Activated CD4-positive, alpha-beta memory T cell treated with anti-CD3 and anti-CD28 coated beads for 36 hours (primary cell): ENCODE results near the gene TMEM219. TPM values are rescaled to one million over a fixed set of nuclear protein-coding genes. Genes with fewer than 3 reads are reported as not detected.

Source experiments
- CTCF ChIA-PET: fragments of 350-600 bp; sonication (Branson Sonifier 250); formaldehyde crosslinking; loops from one replicate; lab custom pipeline; 2021; ENCODE audit warnings: antibody characterized with exemption, inconsistent platforms; lab: Charles Lee
- POLR2A ChIA-PET: fragments of 350-600 bp; sonication (Branson Sonifier 250); formaldehyde crosslinking; loops from one replicate; lab custom pipeline; 2021; ENCODE audit warnings: antibody characterized with exemption; lab: Charles Lee
- DNase-seq: peaks from one replicate; pipeline ENCODE4 v3.0.0-alpha.2; 2020
- H3K27ac Mint-ChIP-seq: one replicate; pipeline ENCODE4 v1.8.0; 2021; ENCODE audit warnings: mixed read lengths
- H3K27me3 Mint-ChIP-seq: one replicate; pipeline ENCODE4 v1.8.0; 2021; ENCODE audit warnings: mixed read lengths
- H3K36me3 Mint-ChIP-seq: one replicate; pipeline ENCODE4 v1.8.0; 2021; ENCODE audit warnings: mixed read lengths
- H3K4me1 Mint-ChIP-seq: one replicate; pipeline ENCODE4 v1.8.0; 2021; ENCODE audit warnings: low read depth, mixed read lengths
- H3K4me3 Mint-ChIP-seq: one replicate; pipeline ENCODE4 v1.8.0; 2021; ENCODE audit warnings: mild to moderate bottlenecking, mixed read lengths
- H3K9me3 Mint-ChIP-seq: one replicate; pipeline ENCODE4 v1.8.0; 2021; ENCODE audit warnings: mixed read lengths
- intact Hi-C: fragments of 100-400 bp; cut with micrococcal nuclease; formaldehyde crosslinking; loops from one replicate; pipeline ENCODE4 v1.15.1; 2023
- total RNA-seq, 2 experiments: library from RNA; stranded (reverse); gene quantifications; one replicate each; pipeline ENCODE4 v1.2.3, GENCODE V29; 2021

Gene TMEM219
- total RNA-seq, 2 experiments from 2014 or later: 57.1 to 64.8 TPM

DNA sequence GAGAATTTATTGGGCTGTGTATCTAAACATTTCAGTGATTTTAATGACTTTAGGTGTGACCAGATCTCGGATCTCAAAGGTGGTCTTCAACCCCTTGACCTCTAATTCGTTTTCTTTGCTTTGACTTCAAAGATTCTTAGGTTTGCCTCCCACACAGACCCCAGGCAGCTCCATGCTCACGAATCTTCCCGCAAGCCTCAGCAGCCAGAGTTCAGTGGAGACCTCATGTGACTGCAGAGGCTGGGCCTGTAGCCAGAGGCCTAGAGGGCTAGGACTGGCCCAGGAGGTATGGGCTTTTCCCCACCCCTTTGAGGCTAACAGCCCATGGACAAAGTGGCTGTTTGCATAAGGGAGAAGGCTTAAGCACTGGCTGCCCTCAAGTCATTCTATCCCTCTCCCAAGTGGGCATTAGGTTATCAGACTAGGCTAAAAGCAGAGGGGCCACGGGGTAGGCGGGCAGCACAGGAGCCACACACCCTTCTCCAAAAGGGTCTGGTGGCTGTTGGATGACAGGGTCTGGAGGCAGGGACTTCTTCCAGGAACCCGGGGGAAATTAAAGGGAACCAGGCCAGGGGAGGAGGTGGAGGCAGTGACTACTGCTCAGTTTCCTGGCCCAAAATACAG lies 30.6 kb downstream of the TMEM219 start:
- CTCF ChIA-PET: no interaction called here

DNA sequence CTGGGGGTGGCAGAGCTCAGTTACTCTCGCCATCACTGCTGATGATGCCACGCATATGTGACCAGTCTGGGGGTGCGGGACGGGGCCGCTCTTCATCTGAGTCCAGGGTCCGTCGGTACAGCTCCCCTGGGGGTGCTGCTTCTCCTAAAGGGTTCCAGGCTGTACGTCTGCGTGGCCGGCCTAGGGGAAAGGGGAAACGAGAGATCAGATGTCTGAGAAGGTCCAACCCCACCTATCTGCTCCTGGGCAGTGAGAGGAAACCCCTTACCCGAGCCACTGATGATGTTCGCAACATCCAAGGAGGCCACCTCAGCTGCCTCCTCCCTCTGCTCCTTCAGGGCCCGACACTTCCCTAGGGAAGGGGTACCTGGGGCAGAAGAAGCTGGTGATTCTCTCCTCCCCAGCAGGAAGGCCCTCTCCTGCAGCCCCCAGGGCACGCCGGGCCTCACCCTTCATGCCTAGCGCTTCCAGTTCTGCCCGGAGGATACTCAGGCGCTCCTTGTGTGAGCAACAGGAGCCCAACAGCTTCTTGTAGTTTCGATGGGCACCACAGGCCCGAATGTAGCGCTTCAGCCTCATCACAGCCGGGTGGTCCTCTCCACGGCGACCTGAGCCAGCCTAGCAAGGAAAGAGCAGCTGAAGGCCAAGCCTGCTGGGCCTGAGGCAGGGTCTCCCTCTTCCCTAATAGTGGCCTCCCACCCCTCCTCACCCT lies 31.5 kb downstream of the TMEM219 start:
- H3K36me3 Mint-ChIP-seq: peaks cover 24% of the 10 kb centered on the region
- ChIA-PET POLR2A (interaction anchor here (0.9 to 1.8 kb wide), 3 partner anchors 8 to 20 kb away, joined by 3 to 6 read pairs (median 5); partner anchors contain the start of gene TAOK2), CTCF (interaction anchor here (1.0 kb wide), 2 partner anchors 12 to 39 kb away, joined by 3 read pairs; no protein-coding TSS in a partner anchor)
- no peak for DNase-seq
- H3K27ac Mint-ChIP-seq: no peak overlapping the region
- no peaks in the 10 kb centered on the region for H3K27me3 Mint-ChIP-seq
- peaks cover 26% of the 10 kb centered on the region for H3K4me1 Mint-ChIP-seq
- intact Hi-C loops: no loop called here
- peak overlapping the region; percentile 99 for H3K4me3 Mint-ChIP-seq
- no peaks in the 10 kb centered on the region for H3K9me3 Mint-ChIP-seq

More for the DNA sequence above, 30.6 kb downstream of the TMEM219 start:
- Mint-ChIP-seq H3K9me3 (no peaks in the 10 kb centered on the region), H3K4me1 (peaks cover 21% of the 10 kb centered on the region), H3K4me3 (no peak overlapping the region), H3K27me3 (no peaks in the 10 kb centered on the region), H3K36me3 (peaks cover 19% of the 10 kb centered on the region), H3K27ac (peak overlapping the region; percentile 21)
- intact Hi-C loops: no loop called here
- no peak for DNase-seq
- POLR2A ChIA-PET: interaction anchor here (1.8 kb wide), 1 partner anchor 9 kb away, joined by 5 read pairs; no protein-coding TSS in a partner anchor

DNA sequence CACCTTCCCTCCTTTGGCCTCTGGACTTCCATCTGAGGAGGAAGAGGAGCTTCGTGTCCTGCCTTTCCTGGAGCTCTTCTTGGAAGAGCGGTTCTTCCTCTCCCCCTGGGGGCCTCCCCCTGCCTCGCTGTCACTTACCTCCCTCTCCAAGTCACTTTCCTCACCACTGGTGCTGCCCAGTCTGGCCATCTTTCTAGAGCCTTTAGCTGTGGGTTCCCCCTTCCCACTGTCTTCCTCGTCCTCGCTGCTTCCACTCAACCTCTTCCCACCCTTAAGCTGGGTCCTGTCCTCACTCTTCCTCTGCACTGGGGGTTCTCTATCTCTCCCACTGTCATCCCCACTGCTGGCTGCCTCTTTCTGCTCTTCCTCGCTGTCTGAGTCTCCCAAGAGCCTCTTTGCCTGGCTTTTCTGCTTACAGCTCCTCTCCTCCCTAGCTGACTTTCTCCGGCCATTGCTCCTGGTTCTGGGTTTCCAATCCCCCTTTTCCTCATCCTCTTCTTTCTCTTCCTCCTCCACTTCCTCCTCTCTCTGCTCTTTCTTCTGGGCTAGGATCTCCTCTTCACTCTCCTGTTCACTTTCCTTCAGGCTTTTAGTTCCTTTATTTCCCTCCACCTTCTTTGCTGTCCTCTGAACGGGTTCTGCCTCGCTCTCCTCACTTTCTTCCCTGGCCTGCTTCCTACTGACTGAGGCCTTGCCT lies 32.2 kb downstream of the TMEM219 start:
- DNase-seq: no peak
- POLR2A ChIA-PET: interaction anchor here (0.9 to 1.9 kb wide), 7 partner anchors 8 to 542 kb away, joined by 3 to 6 read pairs (median 5); partner anchors contain the start of genes ASPHD1, TAOK2 and TMEM219
- peak overlapping the region; percentile 99 for H3K27ac Mint-ChIP-seq
- H3K4me1 Mint-ChIP-seq: peaks cover 29% of the 10 kb centered on the region
- H3K4me3 Mint-ChIP-seq: peak overlapping the region; percentile 99
- peaks cover 26% of the 10 kb centered on the region for H3K36me3 Mint-ChIP-seq
- H3K9me3 Mint-ChIP-seq: no peaks in the 10 kb centered on the region
- no peaks in the 10 kb centered on the region for H3K27me3 Mint-ChIP-seq
- CTCF ChIA-PET: interaction anchor here (1.0 kb wide), 3 partner anchors 12 to 293 kb away, joined by 3 read pairs; no protein-coding TSS in a partner anchor
- intact Hi-C loops: loop anchor here (2.0 kb wide), 1 partner anchor 131 kb away; the partner anchor contains the start of gene CDIPT

DNA sequence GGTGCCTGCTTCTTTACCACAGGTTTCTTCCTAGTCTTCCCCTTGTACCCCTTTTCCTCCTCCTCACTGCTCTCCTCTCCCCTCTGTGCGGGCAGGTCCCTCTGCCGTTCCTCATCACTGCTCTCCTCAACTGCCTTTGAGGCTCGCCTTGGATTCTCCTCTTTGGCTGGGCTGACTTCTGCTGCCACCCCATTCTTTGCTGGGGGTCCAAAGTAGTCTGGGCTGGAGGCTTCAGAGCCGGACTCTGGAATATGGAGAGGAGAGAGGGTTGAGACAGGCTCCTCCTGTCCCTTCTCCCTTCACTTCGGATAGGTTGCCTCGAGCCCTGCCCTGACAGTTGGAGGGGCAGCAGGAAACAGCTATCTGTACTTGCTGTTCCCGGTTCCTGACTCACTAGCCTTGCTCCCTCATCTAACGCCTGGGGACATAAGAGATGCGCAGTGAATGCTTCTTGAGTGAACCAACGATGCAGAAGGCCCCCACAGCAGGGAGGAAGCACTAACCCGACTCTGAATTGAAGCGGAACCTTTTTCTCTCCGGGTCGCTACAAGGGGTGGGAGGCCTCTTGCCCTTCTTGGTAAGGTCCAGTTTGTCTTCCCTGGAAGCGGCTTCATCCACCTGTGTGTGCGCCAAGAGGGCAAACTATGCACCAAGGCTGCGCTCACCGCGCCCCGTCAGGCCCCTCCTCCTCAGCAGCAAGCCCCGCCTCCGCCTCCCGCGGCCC lies 32.9 kb downstream of the TMEM219 start:
- CTCF ChIA-PET: interaction anchor here (0.9 to 1.1 kb wide), 5 partner anchors 11 to 294 kb away, joined by 3 to 4 read pairs (median 4); partner anchors contain the start of genes TBX6 and TLCD3B
- Mint-ChIP-seq H3K27ac (peak overlapping the region; percentile 99), H3K4me1 (peaks cover 33% of the 10 kb centered on the region), H3K9me3 (no peaks in the 10 kb centered on the region), H3K27me3 (no peaks in the 10 kb centered on the region), H3K4me3 (peak overlapping the region; percentile 99), H3K36me3 (peaks cover 28% of the 10 kb centered on the region)
- intact Hi-C loops: loop anchor here (2.0 to 5.0 kb wide), 3 partner anchors 32 to 187 kb away; partner anchors contain the start of genes CDIPT, MAZ and TMEM219
- POLR2A ChIA-PET: interaction anchor here (0.8 to 2.6 kb wide), 10 partner anchors 9 to 541 kb away, joined by 3 to 16 read pairs (median 5); partner anchors contain the start of genes ASPHD1, KCTD13, KIF22 and TAOK2
- DNase-seq: peak; percentile 82

DNA sequence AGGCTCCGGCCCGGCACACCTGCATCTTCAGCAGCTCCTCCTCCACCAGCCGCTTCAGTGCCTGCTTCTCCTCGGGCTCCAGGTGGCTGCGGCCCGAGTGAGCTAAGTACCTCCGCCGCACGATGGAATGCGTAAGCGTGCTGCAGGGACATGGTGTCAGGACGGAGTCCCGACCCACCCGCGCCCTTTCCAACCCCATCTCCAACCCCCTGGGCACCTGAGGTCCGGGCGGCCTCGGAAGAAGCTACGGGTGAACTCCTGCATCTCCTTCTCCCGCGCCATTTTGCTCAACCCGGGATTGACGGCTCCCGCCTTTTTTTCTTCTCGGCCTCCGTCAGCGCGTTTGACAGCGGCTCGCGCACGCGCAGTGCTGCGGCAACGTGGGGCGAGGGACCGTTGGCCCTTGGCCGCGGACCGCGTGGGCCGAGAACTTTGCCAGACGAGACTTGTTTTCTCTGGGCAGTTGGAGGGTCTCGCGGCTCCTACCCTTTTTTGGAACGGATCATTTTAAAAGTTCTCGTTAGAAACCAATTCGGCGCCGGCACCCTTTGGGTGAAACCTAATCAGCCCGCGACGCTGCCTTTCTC lies 33.5 kb downstream of the TMEM219 start, which contains the start of gene HIRIP3:
TSS of gene HIRIP3 (minus strand) at position 294 of the 587 bp plus-strand sequence. CDS start at position 282, 12 bp downstream.
- peak within 1 kb of the TSS; percentile 99 for H3K4me3 Mint-ChIP-seq
- DNase-seq: peak; percentile 93
- intact Hi-C loops: loop anchor here (2.0 to 5.0 kb wide), 3 partner anchors 33 to 188 kb away; partner anchors contain the start of genes CDIPT, MAZ and TMEM219
- no peaks in the 10 kb centered on the region for H3K27me3 Mint-ChIP-seq
- H3K36me3 Mint-ChIP-seq: peaks cover 28% of the 10 kb centered on the region
- no peaks in the 10 kb centered on the region for H3K9me3 Mint-ChIP-seq
- H3K4me1 Mint-ChIP-seq: peaks cover 33% of the 10 kb centered on the region
- POLR2A ChIA-PET: interaction anchor here (0.6 to 2.6 kb wide), 12 partner anchors 9 to 540 kb away, joined by 3 to 16 read pairs (median 4); partner anchors contain the start of genes ASPHD1, KCTD13, KIF22 and TAOK2
- CTCF ChIA-PET: interaction anchor here (0.9 to 2.3 kb wide), 4 partner anchors 10 to 97 kb away, joined by 4 to 9 read pairs (median 4); partner anchors contain the start of genes TBX6 and TLCD3B
- peak within 1 kb of the TSS; percentile 99 for H3K27ac Mint-ChIP-seq

DNA sequence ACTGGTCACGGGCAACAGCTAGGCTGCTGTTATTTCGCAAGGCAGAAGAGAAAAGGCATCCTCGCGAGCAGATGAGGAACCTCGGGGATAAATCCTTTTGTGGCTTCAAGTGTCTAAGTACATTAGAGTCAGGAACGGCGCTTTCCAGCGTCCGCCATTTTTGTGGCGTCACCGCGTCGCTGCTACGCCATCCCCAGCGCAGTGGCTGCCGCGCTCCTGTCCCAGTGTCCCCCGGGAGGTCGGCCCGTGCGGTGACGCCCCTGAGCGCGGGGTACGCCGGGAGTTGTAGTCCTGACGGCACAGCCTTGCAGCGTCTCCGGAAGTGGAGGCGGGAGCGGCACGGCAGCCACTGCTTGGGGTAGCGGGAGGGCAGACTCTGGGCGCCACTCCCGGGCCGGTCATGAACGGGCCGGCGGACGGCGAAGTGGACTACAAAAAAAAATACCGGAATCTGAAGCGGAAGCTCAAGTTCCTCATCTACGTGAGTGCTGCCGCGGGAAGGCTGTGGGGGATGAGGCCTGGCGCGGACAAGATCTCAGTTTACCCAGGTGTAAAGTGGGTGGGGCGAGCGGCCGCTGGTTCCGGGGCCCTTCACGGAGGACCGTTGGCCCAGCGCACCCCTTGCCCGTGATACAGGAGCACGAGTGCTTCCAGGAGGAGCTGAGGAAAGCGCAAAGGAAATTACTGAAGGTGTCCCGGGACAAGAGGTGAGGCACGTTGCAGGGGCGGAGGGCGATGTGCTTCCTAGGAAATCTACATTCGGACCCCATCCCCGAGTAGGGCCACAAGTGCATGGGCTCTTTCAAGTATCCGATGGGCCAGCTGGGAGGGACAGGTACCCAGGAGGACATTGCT lies 34.3 kb downstream of the TMEM219 start, which contains the start of gene INO80E:
TSS of gene INO80E (plus strand) at position 331 of the 855 bp plus-strand sequence. CDS start at position 401, 70 bp downstream.
- peaks cover 26% of the 10 kb centered on the region for H3K36me3 Mint-ChIP-seq
- H3K27ac Mint-ChIP-seq: peak within 1 kb of the TSS; percentile 99
- H3K27me3 Mint-ChIP-seq: no peaks in the 10 kb centered on the region
- peaks cover 33% of the 10 kb centered on the region for H3K4me1 Mint-ChIP-seq
- ChIA-PET CTCF (interaction anchor here (0.6 to 2.3 kb wide), 9 partner anchors 9 to 295 kb away, joined by 3 to 9 read pairs (median 4); partner anchors contain the start of genes TBX6 and TLCD3B), POLR2A (interaction anchor here (0.6 to 2.6 kb wide), 10 partner anchors 9 to 206 kb away, joined by 3 to 16 read pairs (median 5); partner anchors contain the start of genes ASPHD1, KCTD13, KIF22 and TAOK2)
- peak within 1 kb of the TSS; percentile 99 for H3K4me3 Mint-ChIP-seq
- no peaks in the 10 kb centered on the region for H3K9me3 Mint-ChIP-seq
- peak; percentile 100 for DNase-seq
- intact Hi-C loops: loop anchor here (1.0 to 5.0 kb wide), 5 partner anchors 23 to 189 kb away; partner anchors contain the start of genes CDIPT, KCTD13, MAZ and TAOK2

DNA sequence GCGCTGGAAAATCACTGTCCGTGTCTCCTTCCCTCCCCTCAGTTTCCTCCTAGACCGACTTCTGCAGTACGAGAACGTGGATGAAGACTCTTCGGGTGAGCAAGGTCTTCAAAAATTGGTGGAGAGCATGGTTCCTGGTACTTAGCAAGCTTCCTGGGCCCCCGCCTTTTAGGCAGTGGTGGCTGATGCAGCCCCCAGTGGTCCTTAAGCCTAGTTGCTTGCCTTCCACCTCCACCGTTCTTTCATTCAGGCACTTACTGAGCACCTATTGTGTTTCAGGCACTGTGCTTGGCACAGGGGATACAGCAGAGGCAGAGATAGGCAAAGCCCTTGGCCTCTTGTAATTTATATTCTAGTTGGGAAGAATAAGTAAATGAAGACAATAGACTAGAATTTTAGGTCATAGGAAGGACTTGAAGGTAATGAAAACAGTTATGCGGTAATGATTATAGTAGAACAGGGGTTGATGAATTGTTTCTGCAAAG lies 34.9 kb downstream of the TMEM219 start:
- POLR2A ChIA-PET: interaction anchor here (0.8 to 2.6 kb wide), 5 partner anchors 8 to 71 kb away, joined by 3 to 16 read pairs (median 7); partner anchors contain the start of genes KCTD13 and TAOK2
- intact Hi-C loops: loop anchor here (1.0 to 5.0 kb wide), 4 partner anchors 24 to 190 kb away; partner anchors contain the start of genes KCTD13, MAZ, TAOK2 and TMEM219

DNA sequence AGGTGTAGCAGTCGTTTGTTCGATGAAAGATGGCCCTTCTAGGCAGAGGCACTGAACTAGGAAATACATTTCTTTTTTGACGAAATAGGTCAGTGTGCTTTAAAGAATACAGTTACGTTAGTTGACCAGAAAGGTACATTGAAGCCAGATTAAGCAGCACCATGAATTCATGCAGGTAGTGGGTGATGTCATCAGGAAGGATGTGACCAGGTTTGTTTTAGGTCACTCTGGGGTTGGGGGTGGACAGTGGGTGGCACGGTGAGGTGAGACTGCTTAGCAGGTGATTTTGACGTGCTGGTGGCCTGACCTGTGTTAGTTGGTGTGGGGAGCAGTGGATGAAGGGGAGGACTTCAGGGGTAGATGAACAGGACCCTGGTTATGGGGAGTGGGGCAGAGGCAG lies 37.7 kb downstream of the TMEM219 start:
- intact Hi-C loops: loop anchor here (5.0 kb wide), 2 partner anchors 37 to 192 kb away; partner anchors contain the start of genes MAZ and TMEM219
- Mint-ChIP-seq H3K4me1 (peaks cover 22% of the 10 kb centered on the region), H3K36me3 (peaks cover 22% of the 10 kb centered on the region), H3K9me3 (no peaks in the 10 kb centered on the region), H3K27ac (no peak overlapping the region), H3K27me3 (no peaks in the 10 kb centered on the region), H3K4me3 (no peak overlapping the region)
- POLR2A ChIA-PET: no interaction called here
- CTCF ChIA-PET: no interaction called here
- DNase-seq: no peak

More for the DNA sequence above, 34.9 kb downstream of the TMEM219 start:
- peak overlapping the region; percentile 99 for H3K27ac Mint-ChIP-seq
- H3K4me3 Mint-ChIP-seq: peak overlapping the region; percentile 99
- CTCF ChIA-PET: interaction anchor here (0.6 to 2.3 kb wide), 6 partner anchors 9 to 296 kb away, joined by 3 to 9 read pairs (median 4); no protein-coding TSS in a partner anchor
- no peak for DNase-seq
- no peaks in the 10 kb centered on the region for H3K9me3 Mint-ChIP-seq
- no peaks in the 10 kb centered on the region for H3K27me3 Mint-ChIP-seq
- peaks cover 33% of the 10 kb centered on the region for H3K4me1 Mint-ChIP-seq
- H3K36me3 Mint-ChIP-seq: peaks cover 26% of the 10 kb centered on the region
